HG02798 (cell line): ENCODE measurements around the gene POLR3GL.

Experiments used
- ATAC-seq: cut with Tn5 transposase; IDR thresholded peaks from one replicate; pipeline ENCODE4 v1.9.1; 2021; ENCODE audit warnings: mild to moderate bottlenecking; ENCODE audit not compliant: unreplicated experiment, poor library complexity

POLR3GL gene

GRCh38 chr1:145967288-145967687 is 2.8 kb downstream of the POLR3GL start:
- ATAC-seq, result no peak

GRCh38 chr1:145972580-145972979 is 8.1 kb downstream of the POLR3GL start:
- ATAC-seq, result no peak

- no peak for ATAC-seq
Measured at GRCh38 chr1:145974721-145975120, 10.2 kb downstream of the POLR3GL start.

- ATAC-seq, result no peak
Measured at GRCh38 chr1:145975216-145975615, 10.7 kb downstream of the POLR3GL start.

GRCh38 chr1:145977016-145977415 is 12.5 kb downstream of the POLR3GL start:
- no peak for ATAC-seq

- ATAC-seq, result peak; percentile 16
Measured at GRCh38 chr1:145977486-145978470, 13.3 kb downstream of the POLR3GL start.

GRCh38 chr1:145978471-145978853 is 14.0 kb downstream of the POLR3GL start:
- no peak for ATAC-seq

- ATAC-seq, result peak; percentile 90
Measured at GRCh38 chr1:145978854-145979745, 14.6 kb downstream of the POLR3GL start.

- peak; percentile 23 for ATAC-seq
Measured at GRCh38 chr1:145979746-145980456, 15.4 kb downstream of the POLR3GL start.

GRCh38 chr1:145980457-145980994 is 16.0 kb downstream of the POLR3GL start:
- no peak for ATAC-seq

GRCh38 chr1:145982010-145982723 is 17.7 kb downstream of the POLR3GL start:
- no peak for ATAC-seq

GRCh38 chr1:145983206-145983675 is 18.8 kb downstream of the POLR3GL start:
- no peak for ATAC-seq

GRCh38 chr1:145983960-145984830 is 19.7 kb downstream of the POLR3GL start:
- ATAC-seq, result no peak

GRCh38 chr1:145985129-145985501 is 20.6 kb downstream of the POLR3GL start:
- ATAC-seq, result no peak

- ATAC-seq, result no peak
Measured at GRCh38 chr1:145985502-145986439, 21.3 kb downstream of the POLR3GL start.

GRCh38 chr1:145986551-145986950 is 22.1 kb downstream of the POLR3GL start:
- ATAC-seq, result no peak

- ATAC-seq, result no peak
Measured at GRCh38 chr1:145987926-145988325, 23.4 kb downstream of the POLR3GL start.
